ENCODE results near the gene SRRM2. TPM values are rescaled to one million over a fixed set of nuclear protein-coding genes. Genes with fewer than 3 reads are reported as not detected.

SRRM2 gene
- total and polyA plus RNA-seq, 9 of the 15 experiments (the other 6 are each of a cell fraction or from before 2014, with no cell fraction given): 26.7 to 563 (median 81.1) TPM

DNA sequence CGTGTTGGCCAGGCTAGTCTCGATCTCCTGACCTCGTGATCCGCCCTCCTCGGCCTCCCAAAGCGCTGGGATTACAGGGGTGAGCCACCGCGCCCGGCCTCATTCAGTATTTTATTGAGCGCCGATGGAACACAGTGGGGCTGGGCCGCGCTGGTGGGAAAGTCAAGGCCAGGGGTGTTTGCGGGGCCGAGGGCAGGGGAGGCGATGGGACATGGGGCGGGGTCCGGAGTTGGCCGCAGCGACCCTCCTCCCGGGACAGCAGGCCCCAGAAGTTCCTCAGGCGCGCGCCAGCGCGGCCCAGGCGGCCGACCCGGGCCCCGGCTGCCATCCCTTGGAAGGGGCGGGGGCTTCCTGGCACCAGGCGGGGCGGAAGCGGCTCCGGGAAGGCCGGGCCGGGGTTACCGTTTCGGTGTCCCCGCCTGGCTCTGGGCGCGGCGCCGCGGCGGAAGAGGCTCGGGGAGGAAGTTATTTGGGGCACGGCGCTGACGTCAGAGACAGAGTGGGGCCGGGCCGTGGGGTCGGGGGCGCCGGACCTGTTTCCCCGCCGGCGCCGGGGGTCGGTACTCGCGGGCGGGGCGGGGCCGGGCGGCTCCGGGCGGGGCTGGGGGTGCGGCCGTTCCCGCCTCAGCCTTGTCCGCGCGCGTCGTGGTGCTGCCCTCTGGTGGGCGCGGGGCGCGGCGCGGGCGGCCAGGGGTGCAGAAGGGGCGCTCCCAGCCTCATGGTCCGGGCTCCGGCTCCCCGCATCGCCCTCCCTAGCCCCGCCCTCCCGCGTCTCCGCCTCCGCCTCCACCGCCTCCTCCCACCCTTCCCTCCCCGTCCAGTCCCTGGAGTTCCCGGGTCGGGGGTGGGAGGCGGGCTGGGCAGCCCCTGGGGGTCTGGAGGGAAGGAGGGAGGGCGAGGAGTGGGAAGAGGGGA, 31.5 kb upstream of the SRRM2 start (continued):
- TF ChIP-seq, protein P1, sequence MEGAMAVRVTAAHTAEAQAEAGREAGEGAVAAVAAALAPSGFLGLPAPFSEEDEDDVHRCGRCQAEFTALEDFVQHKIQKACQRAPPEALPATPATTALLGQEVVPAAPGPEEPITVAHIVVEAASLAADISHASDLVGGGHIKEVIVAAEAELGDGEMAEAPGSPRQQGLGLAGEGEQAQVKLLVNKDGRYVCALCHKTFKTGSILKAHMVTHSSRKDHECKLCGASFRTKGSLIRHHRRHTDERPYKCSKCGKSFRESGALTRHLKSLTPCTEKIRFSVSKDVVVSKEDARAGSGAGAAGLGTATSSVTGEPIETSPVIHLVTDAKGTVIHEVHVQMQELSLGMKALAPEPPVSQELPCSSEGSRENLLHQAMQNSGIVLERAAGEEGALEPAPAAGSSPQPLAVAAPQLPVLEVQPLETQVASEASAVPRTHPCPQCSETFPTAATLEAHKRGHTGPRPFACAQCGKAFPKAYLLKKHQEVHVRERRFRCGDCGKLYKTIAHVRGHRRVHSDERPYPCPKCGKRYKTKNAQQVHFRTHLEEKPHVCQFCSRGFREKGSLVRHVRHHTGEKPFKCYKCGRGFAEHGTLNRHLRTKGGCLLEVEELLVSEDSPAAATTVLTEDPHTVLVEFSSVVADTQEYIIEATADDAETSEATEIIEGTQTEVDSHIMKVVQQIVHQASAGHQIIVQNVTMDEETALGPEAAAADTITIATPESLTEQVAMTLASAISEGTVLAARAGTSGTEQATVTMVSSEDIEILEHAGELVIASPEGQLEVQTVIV (CRISPR knock-in tag; IDR thresholded peaks at IDR 0.05; ENCODE audit: borderline replicate concordance): no peak
- TF ChIP-seq, protein P2, sequence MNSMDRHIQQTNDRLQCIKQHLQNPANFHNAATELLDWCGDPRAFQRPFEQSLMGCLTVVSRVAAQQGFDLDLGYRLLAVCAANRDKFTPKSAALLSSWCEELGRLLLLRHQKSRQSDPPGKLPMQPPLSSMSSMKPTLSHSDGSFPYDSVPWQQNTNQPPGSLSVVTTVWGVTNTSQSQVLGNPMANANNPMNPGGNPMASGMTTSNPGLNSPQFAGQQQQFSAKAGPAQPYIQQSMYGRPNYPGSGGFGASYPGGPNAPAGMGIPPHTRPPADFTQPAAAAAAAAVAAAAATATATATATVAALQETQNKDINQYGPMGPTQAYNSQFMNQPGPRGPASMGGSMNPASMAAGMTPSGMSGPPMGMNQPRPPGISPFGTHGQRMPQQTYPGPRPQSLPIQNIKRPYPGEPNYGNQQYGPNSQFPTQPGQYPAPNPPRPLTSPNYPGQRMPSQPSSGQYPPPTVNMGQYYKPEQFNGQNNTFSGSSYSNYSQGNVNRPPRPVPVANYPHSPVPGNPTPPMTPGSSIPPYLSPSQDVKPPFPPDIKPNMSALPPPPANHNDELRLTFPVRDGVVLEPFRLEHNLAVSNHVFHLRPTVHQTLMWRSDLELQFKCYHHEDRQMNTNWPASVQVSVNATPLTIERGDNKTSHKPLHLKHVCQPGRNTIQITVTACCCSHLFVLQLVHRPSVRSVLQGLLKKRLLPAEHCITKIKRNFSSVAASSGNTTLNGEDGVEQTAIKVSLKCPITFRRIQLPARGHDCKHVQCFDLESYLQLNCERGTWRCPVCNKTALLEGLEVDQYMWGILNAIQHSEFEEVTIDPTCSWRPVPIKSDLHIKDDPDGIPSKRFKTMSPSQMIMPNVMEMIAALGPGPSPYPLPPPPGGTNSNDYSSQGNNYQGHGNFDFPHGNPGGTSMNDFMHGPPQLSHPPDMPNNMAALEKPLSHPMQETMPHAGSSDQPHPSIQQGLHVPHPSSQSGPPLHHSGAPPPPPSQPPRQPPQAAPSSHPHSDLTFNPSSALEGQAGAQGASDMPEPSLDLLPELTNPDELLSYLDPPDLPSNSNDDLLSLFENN (IDR thresholded peaks at IDR 0.05; ENCODE audit: low read depth in 2 of 2, low read length in 2 of 2): 0 out of 4 replicates have a peak, but pooled peaks of 1 of the 2 experiments have one; percentile 25
- TF ChIP-seq SRSF9 (IDR thresholded peaks at IDR 0.05; ENCODE audit: borderline replicate concordance, low read depth, low read length) (no peak), PML (IDR thresholded peaks at IDR 0.05; ENCODE audit: low read length) (no peak), POLR2G (IDR thresholded peaks at IDR 0.05; ENCODE audit: low read depth, low read length) (peak; percentile 89), RFX1 (IDR thresholded peaks at IDR 0.05) (no peak), ZNF274 (IDR thresholded peaks at IDR 0.05; ENCODE audit: borderline replicate concordance, low read depth, low read length) (no peak), ZNF586 (CRISPR knock-in tag; conservative IDR thresholded peaks at IDR 0.05) (no peak), ZNF239 (CRISPR knock-in tag; IDR thresholded peaks at IDR 0.05) (no peak), FOXM1 (IDR thresholded peaks at IDR 0.05; ENCODE audit: low read depth) (no peak), FOXM1 (CRISPR knock-in tag; IDR thresholded peaks at IDR 0.05; ENCODE audit: low read depth) (no peak), ZNF217 (CRISPR knock-in tag; IDR thresholded peaks at IDR 0.05) (no peak)
- TF ChIP-seq, protein P3, sequence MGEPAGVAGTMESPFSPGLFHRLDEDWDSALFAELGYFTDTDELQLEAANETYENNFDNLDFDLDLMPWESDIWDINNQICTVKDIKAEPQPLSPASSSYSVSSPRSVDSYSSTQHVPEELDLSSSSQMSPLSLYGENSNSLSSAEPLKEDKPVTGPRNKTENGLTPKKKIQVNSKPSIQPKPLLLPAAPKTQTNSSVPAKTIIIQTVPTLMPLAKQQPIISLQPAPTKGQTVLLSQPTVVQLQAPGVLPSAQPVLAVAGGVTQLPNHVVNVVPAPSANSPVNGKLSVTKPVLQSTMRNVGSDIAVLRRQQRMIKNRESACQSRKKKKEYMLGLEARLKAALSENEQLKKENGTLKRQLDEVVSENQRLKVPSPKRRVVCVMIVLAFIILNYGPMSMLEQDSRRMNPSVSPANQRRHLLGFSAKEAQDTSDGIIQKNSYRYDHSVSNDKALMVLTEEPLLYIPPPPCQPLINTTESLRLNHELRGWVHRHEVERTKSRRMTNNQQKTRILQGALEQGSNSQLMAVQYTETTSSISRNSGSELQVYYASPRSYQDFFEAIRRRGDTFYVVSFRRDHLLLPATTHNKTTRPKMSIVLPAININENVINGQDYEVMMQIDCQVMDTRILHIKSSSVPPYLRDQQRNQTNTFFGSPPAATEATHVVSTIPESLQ (CRISPR knock-in tag; IDR thresholded peaks at IDR 0.05): no peak
- TF ChIP-seq, protein P4, sequence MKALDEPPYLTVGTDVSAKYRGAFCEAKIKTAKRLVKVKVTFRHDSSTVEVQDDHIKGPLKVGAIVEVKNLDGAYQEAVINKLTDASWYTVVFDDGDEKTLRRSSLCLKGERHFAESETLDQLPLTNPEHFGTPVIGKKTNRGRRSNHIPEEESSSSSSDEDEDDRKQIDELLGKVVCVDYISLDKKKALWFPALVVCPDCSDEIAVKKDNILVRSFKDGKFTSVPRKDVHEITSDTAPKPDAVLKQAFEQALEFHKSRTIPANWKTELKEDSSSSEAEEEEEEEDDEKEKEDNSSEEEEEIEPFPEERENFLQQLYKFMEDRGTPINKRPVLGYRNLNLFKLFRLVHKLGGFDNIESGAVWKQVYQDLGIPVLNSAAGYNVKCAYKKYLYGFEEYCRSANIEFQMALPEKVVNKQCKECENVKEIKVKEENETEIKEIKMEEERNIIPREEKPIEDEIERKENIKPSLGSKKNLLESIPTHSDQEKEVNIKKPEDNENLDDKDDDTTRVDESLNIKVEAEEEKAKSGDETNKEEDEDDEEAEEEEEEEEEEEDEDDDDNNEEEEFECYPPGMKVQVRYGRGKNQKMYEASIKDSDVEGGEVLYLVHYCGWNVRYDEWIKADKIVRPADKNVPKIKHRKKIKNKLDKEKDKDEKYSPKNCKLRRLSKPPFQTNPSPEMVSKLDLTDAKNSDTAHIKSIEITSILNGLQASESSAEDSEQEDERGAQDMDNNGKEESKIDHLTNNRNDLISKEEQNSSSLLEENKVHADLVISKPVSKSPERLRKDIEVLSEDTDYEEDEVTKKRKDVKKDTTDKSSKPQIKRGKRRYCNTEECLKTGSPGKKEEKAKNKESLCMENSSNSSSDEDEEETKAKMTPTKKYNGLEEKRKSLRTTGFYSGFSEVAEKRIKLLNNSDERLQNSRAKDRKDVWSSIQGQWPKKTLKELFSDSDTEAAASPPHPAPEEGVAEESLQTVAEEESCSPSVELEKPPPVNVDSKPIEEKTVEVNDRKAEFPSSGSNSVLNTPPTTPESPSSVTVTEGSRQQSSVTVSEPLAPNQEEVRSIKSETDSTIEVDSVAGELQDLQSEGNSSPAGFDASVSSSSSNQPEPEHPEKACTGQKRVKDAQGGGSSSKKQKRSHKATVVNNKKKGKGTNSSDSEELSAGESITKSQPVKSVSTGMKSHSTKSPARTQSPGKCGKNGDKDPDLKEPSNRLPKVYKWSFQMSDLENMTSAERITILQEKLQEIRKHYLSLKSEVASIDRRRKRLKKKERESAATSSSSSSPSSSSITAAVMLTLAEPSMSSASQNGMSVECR (CRISPR knock-in tag; IDR thresholded peaks at IDR 0.05): peak; percentile 74
